Gastroesophageal sphincter (tissue), 4 donors: ENCODE results near the gene AUTS2. TPM values are rescaled to one million over a fixed set of nuclear protein-coding genes. Genes with fewer than 3 reads are reported as not detected.

Experiments
- ATAC-seq: fragments of 150-250 bp; one replicate; pipeline ENCODE4 v1.9.1; 2016; ENCODE audit warnings: mild to moderate bottlenecking, moderate library complexity
- H3K27ac ChIP-seq, 4 donors: fragments of 200-600 bp; sonication (generic) in 3 of 4; 1 replicate in 3 of 4; 2 replicates in 1 of 4; pipeline ENCODE4 v1.5.1; 2016 to 2019
- H3K27me3 ChIP-seq: fragments of 200-600 bp; sonication (generic); one replicate; pipeline ENCODE4 v1.5.1; 2019
- H3K36me3 ChIP-seq, 2 donors: fragments of 200-600 bp; sonication (generic); one replicate each; pipeline ENCODE4 v1.5.1; 2019; ENCODE audit warnings: control low read depth in 1 of 2
- H3K4me1 ChIP-seq, 3 donors: fragments of 200-600 bp; sonication (generic); 1 replicate in 2 of 3; 2 replicates in 1 of 3; pipeline ENCODE4 v1.5.1; 2016 to 2019; ENCODE audit warnings: control low read depth in 2 of 3
- H3K4me3 ChIP-seq, 2 donors: fragments of 200-600 bp; sonication (generic); one replicate each; pipeline ENCODE4 v1.5.1; 2019; ENCODE audit warnings: mild to moderate bottlenecking in 1 of 2, moderate library complexity in 1 of 2
- H3K9me3 ChIP-seq, 3 donors: fragments of 200-600 bp; sonication (generic); one replicate each; pipeline ENCODE4 v1.5.1; 2017 to 2019; ENCODE audit warnings: control low read depth in 2 of 3
- CTCF ChIP-seq, 4 experiments: fragments of 200-600 bp in 2 of 4; fragments of 450-650 bp in 2 of 4; sonication (generic) in 1 of 4; IDR thresholded peaks; one replicate each; pipeline ENCODE4 v1.5.1; 2017 to 2019; ENCODE audit warnings: antibody characterized with exemption in 4 of 4, mild to moderate bottlenecking in 2 of 4, moderate library complexity in 2 of 4
- EP300 ChIP-seq: sonication (generic); formaldehyde crosslinking; IDR thresholded peaks from one replicate; pipeline ENCODE4 v1.6.1; 2017; ENCODE audit warnings: antibody characterized with exemption, mild to moderate bottlenecking
- POLR2A ChIP-seq, 2 donors: fragments of 450-650 bp; IDR thresholded peaks; one replicate each; pipeline ENCODE4 v1.6.1; 2017; ENCODE audit warnings: antibody characterized with exemption in 2 of 2, mild to moderate bottlenecking in 2 of 2, moderate library complexity in 1 of 2
- POLR2AphosphoS5 ChIP-seq: sonication (generic); formaldehyde crosslinking; IDR thresholded peaks from one replicate; pipeline ENCODE4 v1.6.1; 2017; ENCODE audit warnings: antibody characterized with exemption
- WGBS, 2 donors: methylation state at CpG; one replicate each; pipeline ENCODE4 v1.1.5; 2018; ENCODE audit warnings: low coverage in 1 of 2; 5-methylcytosine and 5-hydroxymethylcytosine counted together
- total RNA-seq, 4 donors: library from RNA; depleted of rRNA; stranded (reverse); fragments of >200 nt; gene quantifications; one replicate each; pipeline ENCODE4 v1.1.0, GENCODE V29; 2016

AUTS2 gene
- total RNA-seq, 4 donors from 2014 or later = 12.2 to 48.7 (median 44.1) TPM

- Histone ChIP-seq H3K27ac (no peak overlapping the region), H3K27me3 (no peaks in the 10 kb centered on the region), H3K4me1 (peaks cover 0 to 26% (median 0%) of the 10 kb centered on the region in 3 donors), H3K4me3 (no peak overlapping the region), H3K36me3 (no peaks in the 10 kb centered on the region), H3K9me3 (no peaks in the 10 kb centered on the region)
- TF ChIP-seq POLR2A (IDR thresholded peaks at IDR 0.05) = no peak
- TF ChIP-seq CTCF (IDR thresholded peaks at IDR 0.05) = no peak
- TF ChIP-seq POLR2AphosphoS5 = no peak
- no peak for TF ChIP-seq EP300
- WGBS, 2 donors = 69 to 80% methylated on average over 2 of the region's 2 CpGs
- ATAC-seq = no peak
These were observed 336.8 kb downstream of the AUTS2 start for GRCh38 chr7:69935107-69935506.

DNA sequence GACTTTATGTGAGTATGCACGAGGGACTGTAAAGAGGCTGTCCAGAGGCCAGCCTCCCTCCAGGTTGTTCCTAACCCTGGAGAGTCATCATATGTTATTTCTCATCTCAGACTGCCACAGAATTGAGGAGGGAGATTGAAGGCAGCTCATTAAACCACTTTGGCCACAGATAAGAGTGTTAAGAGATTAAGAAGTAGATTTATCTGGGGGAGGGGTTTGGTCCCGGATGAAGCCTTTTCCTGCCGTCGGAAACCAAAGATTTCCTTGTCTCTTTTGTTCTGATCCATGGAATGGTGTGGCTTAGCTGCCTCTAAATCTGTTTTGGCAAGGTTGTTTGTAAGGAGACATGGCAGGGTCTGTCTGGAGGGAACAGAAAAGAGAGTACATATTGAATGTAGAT is 338.8 kb downstream of the AUTS2 start:
- TF ChIP-seq POLR2A (IDR thresholded peaks at IDR 0.05) = no peak
- no peak for TF ChIP-seq CTCF (IDR thresholded peaks at IDR 0.05)
- Histone ChIP-seq H3K4me3 (no peak overlapping the region), H3K36me3 (no peaks in the 10 kb centered on the region), H3K27me3 (no peaks in the 10 kb centered on the region), H3K4me1 (peaks cover 0 to 33% (median 0%) of the 10 kb centered on the region in 3 donors), H3K27ac (no peak overlapping the region), H3K9me3 (no peaks in the 10 kb centered on the region)
- 52 to 100% methylated on average over 1 to 3 of the region's 4 CpGs for WGBS, 2 donors
- no peak for ATAC-seq

DNA sequence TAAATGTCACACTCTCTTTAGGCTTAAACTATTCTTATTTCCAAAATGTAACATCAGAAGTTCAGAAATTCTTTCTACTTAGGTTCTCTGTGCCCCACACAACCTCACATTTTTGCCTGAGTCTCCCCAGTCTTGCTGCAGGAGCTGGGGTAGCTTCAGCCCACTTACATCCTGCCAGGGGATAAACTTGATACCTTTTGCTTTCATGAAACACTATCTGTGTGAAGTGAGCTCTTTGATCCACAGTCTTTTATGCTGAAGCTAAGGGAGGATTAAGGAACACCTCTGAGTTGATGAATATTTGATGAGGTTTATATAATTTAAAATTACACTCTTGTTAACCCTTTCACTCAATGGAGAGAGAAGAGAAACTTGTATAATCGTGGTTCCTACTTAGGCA is 341.0 kb downstream of the AUTS2 start:
- TF ChIP-seq POLR2A (IDR thresholded peaks at IDR 0.05) = no peak
- no peak for TF ChIP-seq CTCF (IDR thresholded peaks at IDR 0.05)
- no peak for TF ChIP-seq POLR2AphosphoS5
- no peak for TF ChIP-seq EP300
- Histone ChIP-seq H3K27ac (no peak overlapping the region), H3K4me3 (no peak overlapping the region), H3K36me3 (no peaks in the 10 kb centered on the region), H3K27me3 (no peaks in the 10 kb centered on the region), H3K9me3 (no peaks in the 10 kb centered on the region), H3K4me1 (peaks cover 0 to 24% (median 0%) of the 10 kb centered on the region in 3 donors)
- 64 to 94% methylated on average over 1 of the region's 1 CpG for WGBS, 2 donors
- ATAC-seq = no peak

DNA sequence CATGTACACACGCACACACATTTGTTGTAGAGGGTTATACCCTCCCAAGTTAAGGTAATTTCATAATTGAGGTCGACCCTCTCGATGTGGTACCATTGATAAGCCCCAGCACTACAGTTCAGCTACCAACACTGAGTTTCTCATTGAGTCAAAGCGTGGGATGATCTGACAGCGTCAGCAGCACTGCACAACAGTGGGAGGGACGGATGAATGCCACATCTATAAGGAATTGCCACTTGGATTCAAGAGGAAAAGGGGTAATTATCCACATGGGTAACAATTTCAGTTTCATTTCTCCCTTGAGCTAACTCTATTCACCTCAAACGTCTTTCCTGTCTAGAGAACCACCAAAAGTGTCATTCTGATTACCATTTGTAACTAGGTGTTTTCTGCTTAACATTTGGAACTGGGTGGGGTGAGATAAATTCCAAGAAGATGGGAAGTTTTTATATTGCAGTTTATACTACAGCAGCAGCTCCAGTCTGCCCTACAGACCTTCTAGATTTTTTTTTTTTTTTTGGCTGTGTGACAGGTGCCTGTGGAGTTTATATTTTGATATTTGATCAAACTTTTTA is 342.9 kb downstream of the AUTS2 start:
- ATAC-seq = no peak
- H3K27ac ChIP-seq = no peak overlapping the region
- no peaks in the 10 kb centered on the region for H3K27me3 ChIP-seq
- H3K4me3 ChIP-seq = no peak overlapping the region
- TF ChIP-seq EP300 (no peak), POLR2AphosphoS5 (no peak), POLR2A (IDR thresholded peaks at IDR 0.05) (no peak), CTCF (IDR thresholded peaks at IDR 0.05) (no peak)
- WGBS, 2 donors = 83 to 86% methylated on average over 6 to 7 of the region's 7 CpGs
- no peaks in the 10 kb centered on the region for H3K9me3 ChIP-seq
- peaks cover 0 to 11% (median 0%) of the 10 kb centered on the region in 3 donors for H3K4me1 ChIP-seq
- no peaks in the 10 kb centered on the region for H3K36me3 ChIP-seq

GRCh38 chr7:69942573-69942972 is 344.3 kb downstream of the AUTS2 start:
- H3K4me3 ChIP-seq = no peak overlapping the region
- no peaks in the 10 kb centered on the region for H3K9me3 ChIP-seq
- TF ChIP-seq POLR2AphosphoS5 = no peak
- no peak for TF ChIP-seq CTCF (IDR thresholded peaks at IDR 0.05)
- TF ChIP-seq EP300 = no peak
- no peak for TF ChIP-seq POLR2A (IDR thresholded peaks at IDR 0.05)
- H3K36me3 ChIP-seq = no peaks in the 10 kb centered on the region
- H3K27me3 ChIP-seq = no peaks in the 10 kb centered on the region
- WGBS, 2 donors = 100% methylated on average over 1 of the region's 1 CpG
- no peak overlapping the region for H3K27ac ChIP-seq
- no peak for ATAC-seq
- peaks cover 0 to 11% (median 0%) of the 10 kb centered on the region in 3 donors for H3K4me1 ChIP-seq
